A549 (cell line): Measurements from ENCODE around the gene COL15A1. TPM values are rescaled to one million over a fixed set of nuclear protein-coding genes. Genes with fewer than 3 reads are reported as not detected.

ENCODE experiments used
- ATAC-seq, 2 experiments: fragments of 200-7000 bp in 1 of 2; fragments of >200 bp in 1 of 2; cut with Nextera tagmentation in 1 of 2; cut with Tn5 transposase in 1 of 2; 3 replicates each; pipeline versions ENCODE4 v1.8.0 to v1.9.1; 2018 to 2020; ENCODE audit warnings: mild to moderate bottlenecking in 1 of 2, moderate library complexity in 1 of 2
- CTCF ChIA-PET: fragments of 300-600 bp; sonication (Branson Sonifier 250); formaldehyde crosslinking; extraction: SDS; loops from one replicate; lab custom pipeline; 2021; ENCODE audit warnings: antibody characterized with exemption, inconsistent platforms; lab: Yijun Ruan, JAX
- POLR2A ChIA-PET: fragments of 350-600 bp; formaldehyde crosslinking; extraction: SDS; loops from one replicate; lab custom pipeline; 2021; ENCODE audit warnings: antibody characterized with exemption, inconsistent platforms; lab: Yijun Ruan, JAX
- DNase-seq, 2 experiments: peaks; one replicate each; pipeline versions ENCODE4 v3.0.0 to v3.0.0-alpha.2; 2011 to 2016; ENCODE audit warnings: low read depth in 1 of 2, low spot score in 1 of 2
- FAIRE-seq: peaks from 2 replicates; lab custom pipeline; 2011; peaks lifted over from hg19 to GRCh38; lab: Jason Lieb, UNC
- H3K27ac ChIP-seq, 2 experiments: fragments of >200 bp; sonication (Bioruptor Twin); formaldehyde crosslinking; 3 replicates each; pipeline ENCODE4 v1.5.1; 2016 to 2017
- H3K4me1 ChIP-seq: fragments of >200 bp; sonication (Bioruptor Twin); formaldehyde crosslinking; 3 replicates; pipeline ENCODE4 v1.6.1; 2016
- H3K4me2 ChIP-seq: fragments of >200 bp; sonication (Bioruptor Twin); formaldehyde crosslinking; 3 replicates; pipeline ENCODE4 v1.6.1; 2016
- H3K4me3 ChIP-seq: fragments of >200 bp; sonication (Bioruptor Twin); formaldehyde crosslinking; 3 replicates; pipeline ENCODE4 v1.5.1; 2016
- H3K9me3 ChIP-seq: fragments of >200 bp; sonication (Bioruptor Twin); formaldehyde crosslinking; 3 replicates; pipeline ENCODE4 v1.6.1; 2016
- ATOH8 ChIP-seq: fragments of 250-450 bp; sonication (Bioruptor Pico); IDR thresholded peaks from 2 replicates; pipeline ENCODE4 v1.5.0; 2020; ENCODE audit warnings: low read depth, mild to moderate bottlenecking, moderate library complexity
- CBX8 ChIP-seq: fragments of 200-600 bp; sonication (generic); IDR thresholded peaks from 2 replicates; pipeline ENCODE4 v1.6.1; 2016
- CEBPB ChIP-seq, 2 experiments: fragments of >200 bp in 1 of 2; sonication (Bioruptor Twin) in 1 of 2; formaldehyde crosslinking in 1 of 2; IDR thresholded peaks; 2 replicates each; pipeline ENCODE4 v1.6.1; 2012 to 2016
- CHD2 ChIP-seq: fragments of 150-350 bp; IDR thresholded peaks from 2 replicates; pipeline ENCODE4 v1.6.1; 2014; ENCODE audit warnings: low read length; ENCODE audit not compliant: partially characterized antibody
- EHMT2 ChIP-seq: fragments of 200-600 bp; sonication (generic); IDR thresholded peaks from 2 replicates; pipeline ENCODE4 v1.6.1; 2016; ENCODE audit warnings: antibody characterized with exemption, low read depth, mild to moderate bottlenecking, moderate library complexity
- EP300 ChIP-seq, 2 experiments: fragments of >200 bp; sonication (Bioruptor Twin); formaldehyde crosslinking; IDR thresholded peaks; 2 replicates in 1 of 2; 3 replicates in 1 of 2; pipeline ENCODE4 v1.6.1; 2016 to 2017
- ESRRA ChIP-seq: fragments of 150-350 bp; IDR thresholded peaks from 2 replicates; pipeline ENCODE4 v1.6.1; 2014; ENCODE audit warnings: mild to moderate bottlenecking, low read length, borderline replicate concordance
- FOSB ChIP-seq: fragments of 250-450 bp; sonication (Bioruptor Pico); IDR thresholded peaks from 2 replicates; pipeline ENCODE4 v1.5.0; 2020; ENCODE audit warnings: mild to moderate bottlenecking, moderate library complexity
- FOXS1 ChIP-seq: fragments of 250-450 bp; sonication (Bioruptor Pico); IDR thresholded peaks from 2 replicates; pipeline ENCODE4 v1.5.0; 2020; ENCODE audit warnings: mild to moderate bottlenecking, moderate library complexity
- GATA3 ChIP-seq: IDR thresholded peaks from 2 replicates; pipeline ENCODE4 v1.6.1; 2012; ENCODE audit warnings: borderline replicate concordance
- HOXA7 ChIP-seq: fragments of 250-450 bp; sonication (Bioruptor Pico); IDR thresholded peaks from 2 replicates; pipeline ENCODE4 v1.5.0; 2020; ENCODE audit warnings: mild to moderate bottlenecking, moderate library complexity
- HOXB5 ChIP-seq: fragments of 250-450 bp; sonication (Bioruptor Pico); IDR thresholded peaks from 2 replicates; pipeline ENCODE4 v1.5.0; 2020; ENCODE audit warnings: mild to moderate bottlenecking, moderate library complexity
- JUN ChIP-seq, 2 experiments: fragments of >200 bp; sonication (Bioruptor Twin); formaldehyde crosslinking; IDR thresholded peaks; 2 replicates in 1 of 2; 3 replicates in 1 of 2; pipeline ENCODE4 v1.6.1; 2016 to 2017
- KDM1A ChIP-seq: fragments of 200-600 bp; sonication (generic); IDR thresholded peaks from 2 replicates; pipeline ENCODE4 v1.6.1; 2016; ENCODE audit warnings: low read depth, mild to moderate bottlenecking
- MAFK ChIP-seq: fragments of 450-650 bp; IDR thresholded peaks from 2 replicates; pipeline ENCODE4 v1.6.1; 2014; ENCODE audit not compliant: partially characterized antibody
- MAZ ChIP-seq: fragments of 150-350 bp; IDR thresholded peaks from 2 replicates; pipeline ENCODE4 v1.6.1; 2014; ENCODE audit warnings: antibody characterized with exemption, low read depth, low read length, borderline replicate concordance
- NPAS2 ChIP-seq: fragments of 250-450 bp; sonication (Bioruptor Pico); IDR thresholded peaks from 2 replicates; pipeline ENCODE4 v1.8.0; 2022; ENCODE audit warnings: mild to moderate bottlenecking, moderate library complexity, borderline replicate concordance
- NR3C1 ChIP-seq: fragments of >200 bp; sonication (Bioruptor Twin); formaldehyde crosslinking; IDR thresholded peaks from 3 replicates; pipeline ENCODE4 v1.6.1; 2017
- PHF8 ChIP-seq: fragments of 200-600 bp; sonication (generic); IDR thresholded peaks from 2 replicates; pipeline ENCODE4 v1.6.1; 2016; ENCODE audit warnings: low read depth, mild to moderate bottlenecking, antibody characterized with exemption, moderate library complexity, borderline replicate concordance
- RARB ChIP-seq: fragments of 250-450 bp; sonication (Bioruptor Pico); IDR thresholded peaks from 2 replicates; pipeline ENCODE4 v1.8.0; 2021; ENCODE audit warnings: mild to moderate bottlenecking, moderate library complexity
- RCOR1 ChIP-seq: fragments of 150-350 bp; IDR thresholded peaks from 2 replicates; pipeline ENCODE4 v1.6.1; 2014; ENCODE audit warnings: antibody characterized with exemption, low read length, low read depth
- USF2 ChIP-seq: fragments of 450-650 bp; IDR thresholded peaks from 2 replicates; pipeline ENCODE4 v1.6.1; 2014; ENCODE audit warnings: antibody characterized with exemption
- ZFP36 ChIP-seq: fragments of 450-650 bp; IDR thresholded peaks from 2 replicates; pipeline ENCODE4 v1.6.1; 2014; ENCODE audit warnings: borderline replicate concordance; ENCODE audit not compliant: partially characterized antibody
- ZNF302 ChIP-seq: fragments of 250-450 bp; sonication (Bioruptor Pico); IDR thresholded peaks from 2 replicates; pipeline ENCODE4 v1.9.0; 2021; ENCODE audit warnings: inconsistent platforms, mild to moderate bottlenecking, moderate library complexity
- ZSCAN20 ChIP-seq: fragments of 250-450 bp; sonication (Bioruptor Pico); IDR thresholded peaks from 2 replicates; pipeline ENCODE4 v1.8.0; 2022; ENCODE audit warnings: mild to moderate bottlenecking, moderate library complexity
- WGBS: methylation state at CpG from one replicate; pipeline ENCODE4 v1.1.6; 2017; ENCODE audit errors: missing lambda C conversion rate; 5-methylcytosine and 5-hydroxymethylcytosine counted together
- polyA plus RNA-seq, 4 experiments: library from polyadenylated mRNA; depleted of rRNA in 3 of 4; stranded (reverse); fragments of >200 nt; fragmentation: RNase III in 1 of 4; extraction: RNeasy Plus Mini Kit Qiagen cat#74134 plus additional on column Dnase treatment in 1 of 4; gene quantifications; 2 replicates in 3 of 4; 3 replicates in 1 of 4; pipeline ENCODE4 v1.2.3, GENCODE V29; 2011 to 2017
- TF ChIP-seq, protein P1 (sequence below): fragments of >200 bp; sonication (Bioruptor Twin); formaldehyde crosslinking; IDR thresholded peaks from 2 replicates; pipeline ENCODE4 v1.6.1; 2016
- TF ChIP-seq, protein P2 (sequence below): fragments of >200 bp; sonication (Bioruptor Twin); formaldehyde crosslinking; IDR thresholded peaks from 3 replicates; pipeline ENCODE4 v1.6.1; 2016
- TF ChIP-seq, protein P3 (sequence below): IDR thresholded peaks from 2 replicates; pipeline ENCODE4 v1.6.1; 2012

COL15A1 gene
- polyA plus RNA-seq, 2 of the 4 experiments (the other 2 are of a cell fraction): 0.09 to 0.12 TPM

DNA sequence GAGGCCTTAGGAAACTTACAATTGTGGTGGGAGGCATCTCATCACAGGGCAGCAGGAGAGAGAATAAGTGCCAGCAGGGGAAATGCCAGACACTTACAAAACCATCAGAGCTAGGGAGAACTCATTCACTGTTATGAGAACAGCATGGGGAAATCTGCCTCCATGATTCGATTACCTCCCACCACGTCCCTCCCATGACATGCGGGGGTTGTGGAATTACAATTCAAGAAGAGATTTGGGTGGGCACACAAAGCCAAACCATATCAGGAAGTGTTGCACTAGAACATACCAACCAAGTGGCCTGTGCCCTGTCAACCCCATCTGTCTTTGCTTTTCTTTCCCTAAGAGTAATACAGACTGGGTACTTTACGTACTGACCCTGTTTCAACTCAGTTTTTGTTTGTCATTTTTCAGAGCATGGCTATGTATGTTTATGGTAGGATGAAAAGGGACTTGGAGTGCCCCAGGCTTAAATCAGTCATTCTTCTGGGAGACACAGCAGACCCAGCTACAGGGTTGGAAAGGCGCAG, 102.9 kb downstream of the COL15A1 start (continued):
- TF ChIP-seq KDM1A: no peak
- TF ChIP-seq, all 56 proteins: peak for 0

- Histone ChIP-seq H3K9me3 (no peaks in the 10 kb centered on the region), H3K4me3 (no peak overlapping the region), H3K27ac (no peak overlapping the region), H3K4me1 (peaks cover 11% of the 10 kb centered on the region), H3K4me2 (no peak overlapping the region)
- WGBS: 33% methylated on average over 1 of the region's 1 CpG
- DNase-seq: no peak
- no peak for ATAC-seq
- POLR2A ChIA-PET: no interaction called here
- FAIRE-seq: no peak
- no peak for TF ChIP-seq RCOR1
- no peak for TF ChIP-seq ATOH8 (CRISPR knock-in tag)
- TF ChIP-seq ESRRA: no peak
- TF ChIP-seq, protein P1, sequence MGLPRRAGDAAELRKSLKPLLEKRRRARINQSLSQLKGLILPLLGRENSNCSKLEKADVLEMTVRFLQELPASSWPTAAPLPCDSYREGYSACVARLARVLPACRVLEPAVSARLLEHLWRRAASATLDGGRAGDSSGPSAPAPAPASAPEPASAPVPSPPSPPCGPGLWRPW: no peak
- no peak for TF ChIP-seq MAZ
- no peak for TF ChIP-seq NPAS2
- TF ChIP-seq EHMT2: no peak
- no peak for TF ChIP-seq CBX8
- TF ChIP-seq PHF8: no peak
- no peak for TF ChIP-seq ZSCAN20 (CRISPR knock-in tag)
- TF ChIP-seq JUN (IDR thresholded peaks at IDR 0.05): no peak
- TF ChIP-seq, protein P2, sequence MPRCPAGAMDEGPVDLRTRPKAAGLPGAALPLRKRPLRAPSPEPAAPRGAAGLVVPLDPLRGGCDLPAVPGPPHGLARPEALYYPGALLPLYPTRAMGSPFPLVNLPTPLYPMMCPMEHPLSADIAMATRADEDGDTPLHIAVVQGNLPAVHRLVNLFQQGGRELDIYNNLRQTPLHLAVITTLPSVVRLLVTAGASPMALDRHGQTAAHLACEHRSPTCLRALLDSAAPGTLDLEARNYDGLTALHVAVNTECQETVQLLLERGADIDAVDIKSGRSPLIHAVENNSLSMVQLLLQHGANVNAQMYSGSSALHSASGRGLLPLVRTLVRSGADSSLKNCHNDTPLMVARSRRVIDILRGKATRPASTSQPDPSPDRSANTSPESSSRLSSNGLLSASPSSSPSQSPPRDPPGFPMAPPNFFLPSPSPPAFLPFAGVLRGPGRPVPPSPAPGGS: no peak
- no peak for TF ChIP-seq GATA3
- TF ChIP-seq FOXS1: no peak
- CTCF ChIA-PET: interaction anchor here (1.3 to 1.6 kb wide), 2 partner anchors 27 to 92 kb away, joined by 3 to 4 read pairs; no protein-coding TSS in a partner anchor
Observed at GRCh38 chr9:99049228-99049627, 105.5 kb downstream of the COL15A1 start.

- POLR2A ChIA-PET: no interaction called here
- H3K4me1 ChIP-seq: peaks cover 11% of the 10 kb centered on the region
- H3K9me3 ChIP-seq: no peaks in the 10 kb centered on the region
- no peak for DNase-seq
- FAIRE-seq: no peak
- H3K27ac ChIP-seq: no peak overlapping the region
- no peak for ATAC-seq
- no peak overlapping the region for H3K4me2 ChIP-seq
- WGBS: 85% methylated on average over 4 of the region's 4 CpGs
- no peak overlapping the region for H3K4me3 ChIP-seq
- no peak for TF ChIP-seq ZFP36
- no peak for TF ChIP-seq HOXA7 (CRISPR knock-in tag)
- CTCF ChIA-PET: interaction anchor here (0.9 to 1.6 kb wide), 2 partner anchors 11 to 91 kb away, joined by 3 to 4 read pairs; no protein-coding TSS in a partner anchor
Observed at GRCh38 chr9:99049641-99050040, 105.9 kb downstream of the COL15A1 start.

DNA sequence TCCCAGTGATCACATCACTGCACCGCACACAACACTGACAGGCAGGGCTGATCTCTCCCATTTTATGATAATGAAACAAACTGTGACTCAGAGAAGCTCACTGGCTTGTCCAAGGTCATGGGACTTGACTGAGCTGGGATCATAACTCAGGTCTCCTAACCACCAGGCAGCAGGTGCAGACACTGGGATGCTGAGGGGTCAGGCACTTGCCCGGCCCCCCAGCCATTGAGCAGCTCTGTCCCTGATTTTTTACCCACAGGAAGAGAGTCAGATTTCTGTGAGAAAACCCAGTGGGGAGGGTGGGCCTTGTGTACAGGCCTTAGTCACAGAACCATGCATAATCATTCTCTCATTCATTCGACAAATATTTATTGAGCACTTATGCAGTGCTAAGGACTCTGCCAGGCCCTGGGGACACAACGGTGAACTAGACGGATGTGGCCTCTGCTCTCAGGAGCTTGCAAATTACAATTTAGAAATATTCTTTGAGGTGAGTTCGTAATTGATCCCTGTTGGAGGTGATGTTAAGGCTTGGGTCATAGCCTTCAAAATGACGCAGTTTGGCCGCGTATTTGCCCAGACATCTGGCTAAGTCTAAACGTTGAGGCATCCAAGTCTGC, 106.7 kb downstream of the COL15A1 start:
- Histone ChIP-seq H3K4me1 (peaks cover 15% of the 10 kb centered on the region), H3K4me2 (no peak overlapping the region), H3K9me3 (no peaks in the 10 kb centered on the region), H3K27ac (peak overlapping the region in 1 of 2 experiments; percentile 4; a peak in 1 of 6 replicates), H3K4me3 (no peak overlapping the region)
- no peak for FAIRE-seq
- WGBS: 47% methylated on average over 10 of the region's 10 CpGs
- CTCF ChIA-PET: interaction anchor here (0.9 to 1.6 kb wide), 2 partner anchors 12 to 91 kb away, joined by 3 to 4 read pairs; no protein-coding TSS in a partner anchor
- POLR2A ChIA-PET: no interaction called here
- peak; percentile 74 to 77 for ATAC-seq
- peak; percentile 21 to 22 for DNase-seq
- TF ChIP-seq ZNF302 (CRISPR knock-in tag): no peak
- no peak for TF ChIP-seq MAFK
- TF ChIP-seq CHD2: no peak
- TF ChIP-seq HOXB5 (CRISPR knock-in tag): no peak
- TF ChIP-seq, protein P3, sequence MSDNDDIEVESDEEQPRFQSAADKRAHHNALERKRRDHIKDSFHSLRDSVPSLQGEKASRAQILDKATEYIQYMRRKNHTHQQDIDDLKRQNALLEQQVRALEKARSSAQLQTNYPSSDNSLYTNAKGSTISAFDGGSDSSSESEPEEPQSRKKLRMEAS: no peak
- no peak for TF ChIP-seq CBX8
- no peak for TF ChIP-seq FOSB (CRISPR knock-in tag)
- no peak for TF ChIP-seq CEBPB (IDR thresholded peaks at IDR 0.05)
- TF ChIP-seq EP300 (IDR thresholded peaks at IDR 0.05): no peak
- TF ChIP-seq PHF8: no peak
- no peak for TF ChIP-seq USF2
- no peak for TF ChIP-seq NR3C1
- no peak for TF ChIP-seq HOXA7 (CRISPR knock-in tag)
- no peak for TF ChIP-seq RARB (CRISPR knock-in tag)
